ENCODE measurements around the gene PRR12.

DNA sequence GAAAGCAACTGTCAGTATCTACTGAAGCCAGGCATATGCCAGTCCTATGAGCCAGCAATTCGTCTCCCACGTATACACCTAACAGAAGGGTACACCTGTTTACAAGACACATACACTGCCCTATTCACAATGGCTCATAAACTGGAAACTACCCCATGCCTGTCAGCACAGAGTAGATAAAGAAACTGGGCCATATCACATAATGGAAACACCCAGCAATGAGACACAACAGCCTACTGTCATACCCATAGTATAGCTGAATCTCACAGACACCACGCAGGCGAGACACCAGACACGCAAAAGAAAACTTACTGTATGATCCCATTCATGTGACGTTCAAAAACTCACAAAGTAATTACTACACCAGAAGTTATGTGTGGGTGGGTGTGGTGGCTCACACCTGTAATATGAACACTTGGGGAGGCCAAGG is 26.4 kb upstream of the PRR12 start:
- no peak for TF ChIP-seq POLR2A (IDR thresholded peaks at IDR 0.05)
- no peak for TF ChIP-seq CTCF (IDR thresholded peaks at IDR 0.05)
- no peak for TF ChIP-seq EP300 (IDR thresholded peaks at IDR 0.05)
- no peak for TF ChIP-seq POLR2AphosphoS5 (IDR thresholded peaks at IDR 0.05)

Measured in upper lobe of left lung (tissue), 4 donors.